Ovary (tissue), 10 donors: ENCODE measurements around the gene XK. TPM values are rescaled to one million over a fixed set of nuclear protein-coding genes. Genes with fewer than 3 reads are reported as not detected.

Experiments
- DNase-seq, 5 donors: peaks; one replicate each; pipeline ENCODE4 v3.0.0-alpha.2; 2019 to 2020
- H3K27ac ChIP-seq, 2 donors: fragments of 200-600 bp; one replicate each; pipeline versions ENCODE4 v1.5.1 to v1.8.0; 2019 to 2022
- H3K27me3 ChIP-seq: fragments of 200-600 bp; one replicate; pipeline ENCODE4 v1.8.0; 2022
- H3K36me3 ChIP-seq: fragments of 200-600 bp; sonication (generic); one replicate; pipeline ENCODE4 v1.5.1; 2019
- H3K4me1 ChIP-seq: one replicate; pipeline ENCODE4 v1.8.1; 2013; ENCODE audit warnings: mild to moderate bottlenecking, moderate library complexity; ENCODE audit not compliant: insufficient read depth
- H3K4me3 ChIP-seq: fragments of 200-600 bp; sonication (generic); one replicate; pipeline ENCODE4 v1.5.1; 2017
- H3K9me3 ChIP-seq, 2 donors: fragments of 200-600 bp in 1 of 2; sonication (generic) in 1 of 2; one replicate each; pipeline versions ENCODE4 v1.5.1 to v1.8.1; 2013 to 2019; ENCODE audit warnings: mild to moderate bottlenecking in 1 of 2, moderate library complexity in 1 of 2
- CTCF ChIP-seq, 3 donors: fragments of 450-650 bp in 2 of 3; fragments of 200-600 bp in 1 of 3; IDR thresholded peaks; one replicate each; pipeline versions ENCODE4 v1.5.1 to v1.8.0; 2016 to 2022; ENCODE audit warnings: antibody characterized with exemption in 3 of 3, mild to moderate bottlenecking in 1 of 3
- EP300 ChIP-seq: sonication (generic); formaldehyde crosslinking; IDR thresholded peaks from one replicate; pipeline ENCODE4 v1.6.1; 2017; ENCODE audit warnings: antibody characterized with exemption
- POLR2A ChIP-seq: fragments of 450-650 bp; IDR thresholded peaks from one replicate; pipeline ENCODE4 v1.6.1; 2017; ENCODE audit warnings: antibody characterized with exemption, mild to moderate bottlenecking, moderate library complexity
- WGBS, 3 donors: extraction: QIAGEN DNeasy Blood & Tissue Kit in 1 of 3; methylation state at CpG; one replicate each; pipeline versions ENCODE4 v1.1.5 to v1.1.7; 2013 to 2017; 5-methylcytosine and 5-hydroxymethylcytosine counted together
- intact Hi-C, 4 donors: fragments of 100-400 bp; cut with DNase I; formaldehyde crosslinking; loops; one replicate each; pipeline versions ENCODE4 v1.11.0 to v1.15.1; 2022 to 2023
- long read RNA-seq, 3 donors: library from polyadenylated mRNA in 2 of 3; unstranded in 2 of 3; transcript quantifications; one replicate each; pipeline ENCODE4 v2.0.0 and lab custom pipeline, GENCODE V29; 2021 to 2026
- polyA plus RNA-seq, 2 donors: library from polyadenylated mRNA; stranded (reverse); fragments of 200-250 nt in 1 of 2; fragments of 350-450 nt in 1 of 2; fragmentation: Illumina TruSeq in 1 of 2; extraction: RNeasy Lipid Tissue Mini Kit (QIAGEN cat#74804) in 1 of 2; gene quantifications; one replicate each; pipeline ENCODE4 v1.2.3, GENCODE V29; 2013 to 2014
- total RNA-seq, 7 donors: library from RNA; depleted of rRNA in 2 of 7; stranded (reverse); fragments of >200 nt in 2 of 7; fragmentation: NEBNext Ultra II Directional in 3 of 7; extraction: Animal tissue kit (Norgen Biotek cat#: 25700) in 3 of 7; gene quantifications; one replicate each; pipeline versions ENCODE4 v1.1.0 to v1.2.4, GENCODE V29; 2016 to 2023
- donor health status: DM: no; HTN: no; CAD: no; lungs with moderate emphysema.
- donor health status: DM: no; HTN: no; CAD: no.
- donor health status: Bipolar disorder and iron deficiency.
- donor health status: DM: yes; HTN: yes; CAD: no.
- donor health status: DM: no; HTN: no; CAD: no.
- donor health status: DM: yes; HTN: yes; CAD: no.

XK gene
- 1 to 10 TPM in 2 of 7 donors, under 1 TPM in 5; 0.40 to 2.5 (median 0.68) TPM for total RNA-seq
- polyA plus RNA-seq: 1 to 10 TPM in 1 of 2 donors, under 1 TPM in 1; 0.42 to 1.3 TPM
- long read RNA-seq, donor 1: 0 reads
- long read RNA-seq, donor 2, full-length matches to known transcripts: 4 of 4 reads
- long read RNA-seq, donor 2, partial matches to known transcripts: 0 of 4 reads
- long read RNA-seq, donor 2, other reads (novel, unspliced or antisense): 0 of 4 reads
- long read RNA-seq, donor 3, full-length matches to known transcripts: 1 of 2 reads
- long read RNA-seq, donor 3, partial matches to known transcripts: 1 of 2 reads
- long read RNA-seq, donor 3, other reads (novel, unspliced or antisense): 0 of 2 reads

GRCh38 chrX:37685381-37686359 is at the start of gene XK:
Gene XK (plus strand): TSS chrX:37685791. CDS start chrX:37685962, 171 bp downstream.
- no peaks in the 10 kb centered on the region for H3K4me1 ChIP-seq
- DNase-seq: peak; percentile 19 to 62 (median 45)
- peak within 1 kb of the TSS; percentile 35 for H3K4me3 ChIP-seq
- WGBS, 3 donors: 28 to 40% (median 33%) methylated on average over 83 to 100 of the region's 100 CpGs
- H3K9me3 ChIP-seq: no peaks in the 10 kb centered on the region
- peak within 1 kb of the TSS in 1 of 2 donors; percentile 36 for H3K27ac ChIP-seq
- H3K27me3 ChIP-seq: no peaks in the 10 kb centered on the region
- TF ChIP-seq CTCF (IDR thresholded peaks at IDR 0.05) (no peak), POLR2A (no peak), EP300 (no peak)
- H3K36me3 ChIP-seq: no peaks in the 10 kb centered on the region
- intact Hi-C loops: no loop called here

- Histone ChIP-seq H3K4me1 (no peaks in the 10 kb centered on the region), H3K27ac (no peak overlapping the region), H3K9me3 (no peaks in the 10 kb centered on the region), H3K4me3 (no peak overlapping the region), H3K36me3 (no peaks in the 10 kb centered on the region), H3K27me3 (no peaks in the 10 kb centered on the region)
- DNase-seq: no peak
- intact Hi-C loops: no loop called here
- TF ChIP-seq EP300 (no peak), POLR2A (no peak), CTCF (IDR thresholded peaks at IDR 0.05) (no peak)
Measured at GRCh38 chrX:37638047-37638446, 47.5 kb upstream of the XK start.

GRCh38 chrX:37640142-37640541 is 45.4 kb upstream of the XK start:
- no peak overlapping the region for H3K27ac ChIP-seq
- no peak for DNase-seq
- TF ChIP-seq CTCF (IDR thresholded peaks at IDR 0.05) (no peak), POLR2A (no peak), EP300 (no peak)
- H3K4me1 ChIP-seq: no peaks in the 10 kb centered on the region
- WGBS, 3 donors: 63 to 70% (median 65%) methylated on average over 5 of the region's 5 CpGs
- no peaks in the 10 kb centered on the region for H3K27me3 ChIP-seq
- H3K4me3 ChIP-seq: no peak overlapping the region
- intact Hi-C loops: no loop called here
- H3K9me3 ChIP-seq: no peaks in the 10 kb centered on the region
- H3K36me3 ChIP-seq: no peaks in the 10 kb centered on the region

- intact Hi-C loops: no loop called here
Measured at GRCh38 chrX:37641859-37642258, 43.7 kb upstream of the XK start.

More at GRCh38 chrX:37641859-37642258, 43.7 kb upstream of the XK start:
- Histone ChIP-seq H3K4me3 (no peak overlapping the region), H3K4me1 (no peaks in the 10 kb centered on the region), H3K27ac (no peak overlapping the region), H3K27me3 (no peaks in the 10 kb centered on the region), H3K9me3 (no peaks in the 10 kb centered on the region), H3K36me3 (no peaks in the 10 kb centered on the region)
- DNase-seq: no peak
- 42 to 60% (median 52%) methylated on average over 3 of the region's 3 CpGs for WGBS, 3 donors
- no peak for TF ChIP-seq CTCF (IDR thresholded peaks at IDR 0.05)
- no peak for TF ChIP-seq EP300
- TF ChIP-seq POLR2A: no peak
